GM12891 (cell line): ENCODE data around the gene RTEL1.

Experiments used
- POLR2A ChIP-seq: IDR thresholded peaks from 2 replicates; pipeline ENCODE4 v1.6.1; 2011; ENCODE audit warnings: low read depth, low read length, control low read depth
- POLR2AphosphoS5 ChIP-seq: IDR thresholded peaks from 2 replicates; pipeline ENCODE4 v1.6.1; 2011; ENCODE audit warnings: low read depth, low read length, control low read depth
- SPI1 ChIP-seq: IDR thresholded peaks from 2 replicates; pipeline ENCODE4 v1.6.1; 2011; ENCODE audit warnings: low read depth, low read length, control low read depth
- TAF1 ChIP-seq: IDR thresholded peaks from 2 replicates; pipeline ENCODE4 v1.6.1; 2011; ENCODE audit warnings: low read depth, low read length, control low read depth

DNA sequence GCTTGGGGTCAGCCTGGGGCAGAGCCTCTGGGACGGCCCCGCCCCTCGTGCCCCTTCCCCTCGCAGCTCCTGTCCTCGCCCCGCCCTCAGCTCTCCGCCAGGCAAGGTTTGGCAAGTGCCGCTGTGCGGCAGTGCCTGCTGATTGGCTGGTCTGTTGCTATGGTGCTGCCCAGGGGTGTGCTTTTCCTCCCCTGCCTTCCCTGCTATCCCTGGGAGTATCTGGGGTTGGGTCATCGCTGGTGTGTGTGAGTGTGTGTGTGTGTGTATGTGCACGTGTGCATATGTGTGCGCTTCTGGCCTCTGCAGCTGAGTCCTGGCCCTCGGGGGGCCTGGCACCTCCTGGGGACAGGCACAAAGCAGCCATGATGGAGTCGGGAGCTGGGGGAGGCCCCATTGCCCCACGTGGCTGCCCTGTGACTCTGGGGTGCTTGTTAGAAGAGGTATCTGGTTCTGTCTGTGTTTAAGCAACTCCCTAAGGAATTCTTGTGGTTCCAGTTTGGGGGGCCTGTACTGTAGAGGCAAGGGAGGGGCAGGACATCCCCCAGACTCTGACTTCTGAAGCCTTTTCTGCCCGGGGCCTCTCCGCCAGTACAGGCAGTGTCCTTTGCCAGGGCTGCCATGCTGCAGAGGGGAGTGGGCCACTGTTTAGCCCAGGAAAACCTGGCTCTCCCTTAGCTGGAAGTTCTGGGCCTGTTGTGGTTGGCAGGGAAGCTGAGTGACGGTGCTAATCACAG is 6.9 kb downstream of the RTEL1 start:
- TF ChIP-seq POLR2A (no peak), POLR2AphosphoS5 (no peak), SPI1 (no peak), TAF1 (no peak)
